GM21381 (cell line): ENCODE measurements around the gene LTC4S.

Experiments
- ATAC-seq: cut with Tn5 transposase; IDR thresholded peaks from one replicate; pipeline ENCODE4 v1.9.1; 2021; ENCODE audit warnings: mild to moderate bottlenecking, moderate library complexity; ENCODE audit not compliant: unreplicated experiment

The LTC4S gene

GRCh38 chr5:179841621-179842020 is 47.8 kb downstream of the LTC4S start:
- ATAC-seq, result no peak
